GM21717 (cell line): Measurements from ENCODE around the gene ATP11B.
A peak's percentile ranks its signal among the peaks of the same experiment; 100 is the strongest.
"Not testable (repeated sequence)": the region's sequence is repeated elsewhere in the genome, so short reads cannot be mapped to it uniquely, and the experiment has no call there.

ENCODE experiments used
- ATAC-seq: cut with Tn5 transposase; IDR thresholded peaks from one replicate; pipeline ENCODE4 v1.9.1; 2021; ENCODE audit warnings: mild to moderate bottlenecking, moderate library complexity; ENCODE audit not compliant: unreplicated experiment

The ATP11B gene

DNA sequence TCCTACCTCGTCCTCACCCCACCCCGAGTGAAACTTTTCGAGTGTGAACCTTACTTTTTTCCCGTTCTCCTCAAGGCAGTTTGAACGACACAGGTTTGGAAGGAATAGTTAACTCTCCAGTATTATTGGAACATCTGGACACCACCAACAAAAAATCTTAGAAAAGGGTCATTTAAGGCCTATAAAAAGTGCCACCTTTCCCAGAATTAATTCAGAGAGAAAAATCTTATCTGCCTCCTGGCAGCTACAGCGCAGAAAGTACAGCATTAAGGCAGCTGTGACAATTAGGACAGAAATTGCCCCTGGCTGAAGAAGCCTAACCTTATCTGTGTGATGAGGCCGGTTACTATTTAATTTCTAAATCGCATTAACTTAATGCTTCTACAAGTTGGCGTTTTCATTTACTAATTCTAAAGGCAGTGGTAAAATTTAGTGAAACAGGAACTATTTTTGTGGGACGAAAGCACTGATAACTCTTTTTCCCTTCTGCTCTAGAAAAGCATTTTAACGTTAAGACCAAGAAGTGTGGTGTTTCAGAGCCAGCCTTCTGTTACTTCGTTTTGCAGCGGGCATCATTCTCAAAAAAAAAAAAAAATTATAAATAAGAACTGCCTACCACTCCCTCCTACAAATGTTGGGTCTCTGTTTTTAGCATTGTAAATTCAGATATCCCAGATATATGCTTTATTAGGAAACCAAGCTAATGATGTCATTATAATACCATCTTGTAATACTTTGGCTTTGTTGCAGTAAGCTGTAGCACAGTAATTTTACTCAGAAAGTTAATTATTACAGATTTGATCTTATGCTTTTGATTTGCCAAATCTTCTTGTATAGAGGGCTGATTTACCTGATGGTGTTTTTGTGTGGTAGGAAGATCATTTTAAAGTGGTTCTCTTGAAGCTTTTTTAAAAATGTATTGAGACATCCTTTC, 1.4 kb downstream of the ATP11B start:
- no peak for ATAC-seq

DNA sequence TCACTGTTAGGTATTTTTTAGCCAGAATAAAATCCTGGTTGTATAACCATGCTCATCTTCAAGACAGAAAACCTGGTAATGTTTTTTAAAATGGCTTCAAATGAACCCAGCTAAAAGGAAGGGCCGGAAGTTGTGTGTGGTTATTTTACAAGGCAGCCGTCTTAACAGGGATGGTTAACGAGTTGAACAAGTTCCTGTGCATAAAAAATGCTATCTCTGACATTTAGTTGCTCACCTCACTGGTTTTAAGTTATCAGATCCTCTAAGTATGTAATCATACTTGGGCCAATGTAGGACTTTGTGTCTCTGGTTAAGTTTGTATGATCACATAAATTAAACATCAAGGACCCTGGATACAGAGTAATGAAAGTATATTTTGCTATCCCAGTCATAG, 2.1 kb downstream of the ATP11B start:
- peak; percentile 28 for ATAC-seq

- no peak for ATAC-seq
Measured at GRCh38 chr3:182796310-182796709, 3.0 kb downstream of the ATP11B start.

DNA sequence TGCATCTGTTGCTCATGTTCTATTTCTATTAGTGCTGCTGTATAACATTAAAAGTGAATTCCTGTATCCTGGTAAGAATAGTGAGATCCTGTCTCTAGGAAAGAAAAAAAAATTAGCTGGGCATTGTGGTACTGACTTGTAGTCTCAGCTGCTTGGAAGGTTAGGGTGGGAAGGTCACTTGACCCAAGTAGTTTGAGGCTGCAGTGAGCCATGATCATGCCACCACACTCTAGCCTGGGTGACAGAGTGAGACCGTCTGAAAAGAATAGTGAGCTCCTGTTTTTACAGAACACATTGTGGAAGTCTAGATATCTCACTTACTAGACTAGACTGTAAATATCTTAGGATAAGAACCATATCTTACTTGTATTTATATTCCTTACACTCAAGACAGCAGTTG, 4.6 kb downstream of the ATP11B start:
- ATAC-seq = no peak

GRCh38 chr3:182799143-182799542, 5.8 kb downstream of the ATP11B start:
- ATAC-seq = not testable (repeated sequence)

DNA sequence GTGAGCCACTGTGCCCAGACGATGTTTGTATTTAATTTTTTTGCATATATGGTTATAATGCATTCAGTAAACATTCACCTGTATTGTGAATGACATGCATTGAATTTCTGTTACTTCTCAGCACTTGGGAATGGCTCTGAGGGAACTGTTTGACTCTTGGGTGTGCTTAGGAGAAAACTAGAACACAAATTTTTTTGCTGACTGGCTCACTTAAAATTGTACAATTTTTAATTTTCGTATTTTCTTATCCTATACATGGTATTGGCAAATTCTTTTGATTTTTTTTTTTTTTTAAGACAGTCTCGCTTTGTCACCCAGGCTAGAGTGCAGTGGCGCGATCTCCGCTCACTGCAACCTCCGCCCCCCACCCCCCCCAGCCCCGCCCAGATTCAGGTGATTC, 7.2 kb downstream of the ATP11B start:
- ATAC-seq = no peak

DNA sequence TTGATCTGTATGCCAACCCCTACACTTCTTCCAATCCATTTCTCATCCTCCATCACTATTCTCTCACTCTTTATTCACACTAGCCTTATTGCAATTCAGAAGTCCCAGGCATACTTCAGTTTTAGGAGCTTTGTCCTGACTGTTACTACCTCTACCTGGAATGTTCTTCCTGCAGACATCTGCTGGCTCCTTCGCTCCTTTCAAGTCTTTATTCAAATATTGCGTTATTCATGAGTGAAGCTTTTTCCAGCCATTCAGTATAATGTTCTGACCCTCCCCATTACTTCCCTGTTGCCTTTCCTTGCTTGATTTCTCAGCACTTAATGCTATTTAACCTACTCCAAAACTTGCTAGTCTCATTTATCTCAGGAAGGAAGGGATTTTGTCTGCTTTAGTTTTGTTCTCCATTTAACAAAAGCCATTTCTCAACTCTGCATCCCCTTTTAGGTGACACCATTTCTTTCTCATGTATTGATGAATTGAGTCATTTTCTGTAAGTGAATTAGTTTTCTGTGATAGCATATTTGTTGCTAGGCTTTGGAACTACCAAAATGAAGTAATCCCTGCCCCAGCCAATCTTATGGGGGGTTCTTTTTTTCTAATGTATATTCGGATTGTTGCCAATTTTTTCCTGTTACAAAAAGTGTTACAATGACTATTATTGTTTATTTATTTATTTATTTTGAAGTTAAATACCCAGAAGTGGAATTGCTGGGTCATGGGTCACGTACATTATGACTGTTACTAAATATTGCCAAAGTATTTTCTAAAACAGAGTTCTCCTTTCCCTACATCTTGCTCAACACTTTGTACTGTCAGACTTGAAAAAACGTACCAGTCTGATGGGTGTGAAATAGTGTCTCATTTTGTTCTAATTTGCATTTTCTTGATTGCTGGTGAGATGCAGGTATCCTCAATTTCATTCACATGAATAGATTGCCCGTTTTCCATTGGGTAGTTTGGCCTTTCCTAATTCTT, 9.4 kb downstream of the ATP11B start:
- ATAC-seq = no peak

DNA sequence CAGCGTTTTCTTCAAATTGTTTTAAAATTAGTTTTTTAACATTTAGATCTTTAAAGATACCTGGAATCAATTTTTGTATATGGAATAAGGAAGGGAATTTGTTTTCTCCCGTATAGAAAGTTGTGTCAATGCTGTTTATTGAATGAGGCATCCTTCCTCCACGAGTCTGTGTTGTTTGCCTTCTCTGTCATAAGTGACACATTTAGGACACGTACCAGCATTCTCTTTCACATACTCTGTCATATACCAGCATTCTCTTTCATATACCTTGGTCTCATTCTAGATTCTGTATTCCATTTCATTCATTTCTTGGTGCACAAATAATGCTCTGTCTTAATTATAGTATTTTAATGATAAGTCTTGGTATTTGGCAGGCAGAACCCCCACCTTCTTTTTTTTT, 10.3 kb downstream of the ATP11B start:
- no peak for ATAC-seq

DNA sequence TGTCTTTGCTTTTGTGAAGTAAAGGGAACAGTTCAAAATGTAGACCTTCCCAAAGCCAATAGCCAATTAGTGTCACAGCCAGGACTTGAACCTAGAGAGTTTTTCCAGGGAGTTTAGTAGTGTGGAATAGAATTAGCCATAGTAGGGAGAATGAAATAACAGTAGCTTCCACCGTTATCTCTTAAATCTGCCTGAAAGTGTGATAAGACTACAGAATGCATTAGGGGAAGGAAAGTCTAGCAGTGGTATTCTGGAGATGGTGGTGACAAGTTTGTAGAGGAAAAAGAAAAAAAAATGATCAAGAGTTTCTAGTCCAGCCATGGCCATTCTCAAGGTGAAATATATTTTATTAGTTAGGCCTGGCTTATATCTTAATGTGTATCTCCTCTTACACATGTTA, 13.8 kb downstream of the ATP11B start:
- ATAC-seq = no peak

DNA sequence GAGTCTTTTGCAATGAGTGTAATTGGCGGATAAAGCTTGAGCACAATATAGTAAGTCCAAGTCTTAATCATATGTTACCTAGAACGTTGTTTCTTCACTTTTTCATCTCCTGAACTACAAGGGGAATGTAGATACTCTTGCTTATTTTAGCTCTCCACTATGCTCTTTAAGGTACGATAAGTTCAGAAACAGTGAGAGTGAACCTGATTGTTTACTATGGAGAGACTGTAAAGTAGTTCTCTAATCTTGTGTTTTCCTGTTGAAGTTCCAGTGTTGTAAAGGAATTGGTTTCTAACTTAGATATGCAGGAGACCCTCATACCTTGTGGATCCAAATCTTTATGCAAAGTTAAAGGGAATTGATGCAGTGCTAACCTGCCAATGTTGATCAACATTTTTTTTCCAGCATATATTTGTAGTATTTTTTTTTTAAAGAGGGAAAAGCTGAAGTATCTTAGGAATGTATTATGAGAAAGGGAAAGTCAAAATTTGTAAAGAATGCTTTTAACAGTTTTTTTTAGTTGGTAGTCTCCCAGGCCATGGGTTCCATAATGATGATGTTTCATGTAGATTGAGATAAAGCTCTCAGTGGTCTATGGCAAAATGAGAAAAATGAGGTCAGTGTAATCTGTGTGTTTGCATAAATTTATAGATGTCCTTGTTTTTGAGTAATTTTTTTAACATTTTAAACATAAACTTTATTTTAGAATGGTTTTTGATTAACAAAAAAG, 14.9 kb downstream of the ATP11B start:
- ATAC-seq = no peak

GRCh38 chr3:182809531-182809930, 16.2 kb downstream of the ATP11B start:
- ATAC-seq = no peak

DNA sequence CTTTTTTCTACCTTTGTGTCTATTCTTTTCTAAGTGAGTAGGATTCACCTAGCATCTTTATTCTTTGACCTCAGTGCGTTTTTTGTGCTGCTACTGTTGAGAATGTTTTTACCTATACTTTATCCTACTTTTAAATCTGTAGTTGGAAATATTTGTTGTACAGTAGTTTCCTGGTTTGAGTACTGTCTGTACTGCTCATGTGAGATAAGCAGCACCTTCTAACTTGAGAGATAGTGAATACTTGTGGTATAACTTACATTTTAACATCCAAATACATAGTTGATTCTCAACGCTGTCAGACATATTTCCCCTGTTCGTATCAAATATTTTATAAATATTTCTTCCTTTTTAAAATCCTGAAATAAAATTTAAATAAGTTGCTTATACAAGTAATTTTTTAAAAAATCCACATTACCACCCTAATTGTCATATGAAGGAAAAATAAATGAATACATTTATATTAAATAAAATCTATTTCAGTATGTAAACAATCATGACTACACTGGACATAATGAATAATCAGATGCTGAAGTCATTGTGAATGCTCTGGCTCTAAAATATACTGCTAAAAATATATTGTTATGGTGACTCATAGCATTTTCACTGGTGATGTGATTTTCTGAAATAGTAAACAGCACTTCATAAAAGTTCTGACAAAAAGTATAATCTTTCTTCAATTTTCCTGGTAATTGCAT, 17.4 kb downstream of the ATP11B start:
- no peak for ATAC-seq

DNA sequence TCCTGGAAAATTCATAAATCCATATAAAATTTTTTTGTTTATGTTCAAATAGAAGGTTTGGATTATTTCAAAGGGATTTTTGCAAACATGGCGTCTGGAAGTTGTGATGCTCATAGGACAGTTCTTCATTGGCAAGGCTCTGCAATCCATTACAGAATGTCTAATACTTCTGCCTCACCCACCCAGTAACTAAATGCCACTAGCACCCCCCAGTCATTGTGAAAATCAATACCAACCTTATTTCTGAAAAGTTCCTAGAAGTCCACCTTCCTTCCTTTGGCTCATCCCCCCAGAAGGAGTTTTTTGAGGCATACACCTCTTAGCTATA, 17.9 kb downstream of the ATP11B start:
- ATAC-seq = no peak

DNA sequence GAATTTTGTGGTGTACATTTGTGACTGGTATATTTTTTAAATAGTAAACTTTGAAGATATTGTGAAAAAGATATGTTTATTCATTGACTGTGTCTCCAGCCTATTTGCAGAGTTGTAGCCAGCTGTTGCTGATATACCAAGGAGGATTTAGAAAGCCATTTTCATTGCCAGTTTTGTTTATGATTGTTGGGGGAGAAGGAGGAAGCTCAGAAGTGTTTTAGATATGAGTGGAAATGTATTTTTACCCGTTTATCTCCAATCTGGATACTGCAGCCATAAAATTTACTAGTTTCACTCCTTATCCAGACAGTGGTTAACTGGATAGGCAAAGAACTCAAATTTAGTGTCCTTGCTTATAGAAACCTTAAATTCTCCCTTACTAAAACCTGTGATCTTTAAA, 18.8 kb downstream of the ATP11B start:
- no peak for ATAC-seq

DNA sequence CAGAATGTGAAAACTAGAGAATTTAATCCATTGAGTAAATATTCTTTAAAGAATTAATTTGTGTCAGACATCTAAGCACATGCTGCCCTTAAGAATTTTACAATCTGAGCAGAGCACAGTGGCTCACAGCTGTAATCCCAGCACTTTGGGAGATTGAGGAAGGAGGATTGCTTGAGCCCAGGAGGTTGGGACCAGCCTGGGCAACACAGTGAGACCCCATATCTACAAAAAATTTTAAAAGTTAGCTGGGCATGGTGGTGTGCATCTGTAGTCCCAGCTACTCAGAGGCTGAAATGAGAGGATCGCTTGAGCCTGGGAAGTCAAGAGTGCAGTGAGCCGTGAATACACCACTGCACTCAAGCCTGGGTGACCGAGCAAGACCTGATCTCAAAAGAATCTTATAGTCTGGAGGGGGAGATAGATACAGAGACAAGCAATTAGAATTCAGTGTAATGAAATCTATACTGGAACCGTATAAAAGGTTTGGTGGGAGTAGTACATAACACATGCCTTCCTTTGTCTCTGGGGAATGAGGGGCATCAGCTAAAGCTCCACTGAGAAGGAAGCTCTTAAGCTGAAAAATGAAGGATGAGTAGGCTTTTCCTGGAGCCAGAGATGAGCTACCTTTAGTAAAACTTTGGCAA, 21.2 kb downstream of the ATP11B start:
- no peak for ATAC-seq

- no peak for ATAC-seq
Measured at GRCh38 chr3:182816181-182816580, 22.9 kb downstream of the ATP11B start.

DNA sequence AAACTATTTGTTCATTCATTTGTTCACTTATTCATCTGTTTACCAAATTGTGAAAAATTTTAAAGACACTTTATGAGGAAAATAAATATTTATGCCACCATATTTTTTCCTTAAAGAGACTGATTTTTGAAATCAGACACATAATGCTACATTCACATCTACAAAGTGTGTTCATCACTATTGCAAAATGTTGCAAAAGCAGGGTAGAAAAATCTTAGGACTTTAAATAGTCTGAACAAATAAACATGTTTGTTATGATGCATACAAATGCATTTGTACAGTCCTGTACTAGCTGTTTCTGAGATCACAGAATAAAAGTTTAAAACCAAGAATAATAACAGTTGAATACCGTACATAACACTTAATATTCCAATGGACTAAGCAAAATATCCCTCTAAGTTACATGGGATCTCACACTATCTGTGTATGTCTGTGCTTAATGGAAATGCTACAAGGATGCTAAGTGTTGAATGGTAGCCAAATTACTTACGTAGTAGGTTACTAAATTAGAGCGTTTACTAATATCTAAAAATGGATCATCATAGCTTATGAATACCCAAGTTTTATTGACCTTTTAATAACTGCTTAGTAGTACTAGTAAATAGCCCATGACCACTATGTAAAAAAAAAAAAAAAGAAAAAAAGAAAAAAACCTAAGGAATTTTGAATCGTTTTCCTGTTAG, 25.1 kb downstream of the ATP11B start:
- no peak for ATAC-seq

- ATAC-seq = no peak
Measured at GRCh38 chr3:182821221-182821981, 28.1 kb downstream of the ATP11B start.

DNA sequence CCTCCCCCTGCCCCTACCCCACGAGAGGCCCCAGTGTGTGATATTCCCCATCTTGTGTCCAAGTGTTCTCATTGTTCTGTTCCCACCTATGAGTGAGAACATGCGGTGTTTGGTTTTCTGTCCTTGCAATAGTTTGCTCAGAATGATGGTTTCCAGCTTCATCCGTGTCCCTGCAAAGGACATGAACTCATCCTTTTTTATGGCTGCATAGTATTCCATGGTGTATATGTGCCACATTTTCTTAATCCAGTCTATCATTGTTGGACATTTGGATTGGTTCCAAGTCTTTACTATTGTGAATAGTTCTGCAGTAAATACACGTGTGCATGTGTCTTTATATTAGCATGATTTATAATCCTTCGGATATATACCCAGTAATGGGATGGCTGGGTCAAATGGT, 29.0 kb downstream of the ATP11B start:
- not testable (repeated sequence) for ATAC-seq
